GM13976 (cell line): Measurements from ENCODE around the gene PRKAG2.

Experiments used
- DNase-seq: peaks from one replicate; pipeline ENCODE4 v3.0.0; 2012; ENCODE audit warnings: low spot score
- in situ Hi-C: fragments of 300-500 bp; cut with MboI; formaldehyde crosslinking; loops from one replicate; pipeline ENCODE4 v1.12.0; 2022; ENCODE audit warnings: low sequenced_read_pairs, mixed read lengths, inconsistent platforms; ENCODE audit not compliant: unreplicated experiment
- TF ChIP-seq, protein P1 (sequence below): IDR thresholded peaks from 2 replicates; pipeline ENCODE4 v1.5.1; 2012; ENCODE audit warnings: borderline replicate concordance, mild to moderate bottlenecking; ENCODE audit not compliant: insufficient read depth; ENCODE audit errors: extremely low read depth, missing control alignments, control extremely low read depth

The PRKAG2 gene

DNA sequence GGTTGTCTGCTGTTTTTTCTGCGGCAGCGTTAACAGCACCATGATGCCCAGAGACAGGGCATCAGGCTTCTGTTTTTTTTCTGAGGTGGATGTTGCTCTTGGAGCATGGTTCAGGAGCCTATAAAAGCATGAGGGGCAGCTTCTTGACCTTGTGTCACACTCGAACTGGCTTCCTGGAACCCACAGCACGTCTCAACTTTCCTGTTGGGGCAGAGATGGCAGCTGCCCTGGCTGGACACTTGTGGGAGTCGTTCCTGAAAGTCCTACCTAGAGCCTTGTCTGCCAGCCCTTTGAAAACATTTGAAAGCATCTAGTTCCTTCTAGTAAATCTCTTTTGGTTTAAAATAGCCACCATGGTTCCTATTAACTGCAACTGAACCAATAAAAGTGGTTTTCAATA, 28.9 kb upstream of the PRKAG2 start:
- in situ Hi-C loops: no loop called here
- TF ChIP-seq, protein P1, sequence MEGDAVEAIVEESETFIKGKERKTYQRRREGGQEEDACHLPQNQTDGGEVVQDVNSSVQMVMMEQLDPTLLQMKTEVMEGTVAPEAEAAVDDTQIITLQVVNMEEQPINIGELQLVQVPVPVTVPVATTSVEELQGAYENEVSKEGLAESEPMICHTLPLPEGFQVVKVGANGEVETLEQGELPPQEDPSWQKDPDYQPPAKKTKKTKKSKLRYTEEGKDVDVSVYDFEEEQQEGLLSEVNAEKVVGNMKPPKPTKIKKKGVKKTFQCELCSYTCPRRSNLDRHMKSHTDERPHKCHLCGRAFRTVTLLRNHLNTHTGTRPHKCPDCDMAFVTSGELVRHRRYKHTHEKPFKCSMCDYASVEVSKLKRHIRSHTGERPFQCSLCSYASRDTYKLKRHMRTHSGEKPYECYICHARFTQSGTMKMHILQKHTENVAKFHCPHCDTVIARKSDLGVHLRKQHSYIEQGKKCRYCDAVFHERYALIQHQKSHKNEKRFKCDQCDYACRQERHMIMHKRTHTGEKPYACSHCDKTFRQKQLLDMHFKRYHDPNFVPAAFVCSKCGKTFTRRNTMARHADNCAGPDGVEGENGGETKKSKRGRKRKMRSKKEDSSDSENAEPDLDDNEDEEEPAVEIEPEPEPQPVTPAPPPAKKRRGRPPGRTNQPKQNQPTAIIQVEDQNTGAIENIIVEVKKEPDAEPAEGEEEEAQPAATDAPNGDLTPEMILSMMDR: no peak
- DNase-seq: no peak

DNA sequence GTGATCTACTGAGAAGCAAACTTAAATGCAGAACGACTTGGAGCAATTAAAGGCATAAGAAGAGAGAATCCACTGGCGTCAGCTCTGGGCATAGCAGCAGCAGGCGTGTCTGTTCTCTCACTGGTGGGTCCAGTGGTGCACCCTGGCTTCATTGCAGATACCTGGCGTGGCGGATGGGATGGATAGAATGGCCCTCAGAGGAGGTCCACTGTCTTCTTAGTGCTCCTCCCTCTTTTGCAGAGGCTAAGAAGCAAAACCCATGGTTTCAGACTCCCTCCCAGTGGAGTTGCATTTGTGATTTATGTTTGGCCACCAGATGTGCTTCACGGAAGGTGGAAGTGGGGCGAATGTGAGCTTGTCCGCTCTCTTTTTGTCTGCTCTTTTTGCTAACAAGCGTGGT, 28.4 kb upstream of the PRKAG2 start:
- in situ Hi-C loops: no loop called here
- DNase-seq: no peak
- TF ChIP-seq, protein P1: no peak

DNA sequence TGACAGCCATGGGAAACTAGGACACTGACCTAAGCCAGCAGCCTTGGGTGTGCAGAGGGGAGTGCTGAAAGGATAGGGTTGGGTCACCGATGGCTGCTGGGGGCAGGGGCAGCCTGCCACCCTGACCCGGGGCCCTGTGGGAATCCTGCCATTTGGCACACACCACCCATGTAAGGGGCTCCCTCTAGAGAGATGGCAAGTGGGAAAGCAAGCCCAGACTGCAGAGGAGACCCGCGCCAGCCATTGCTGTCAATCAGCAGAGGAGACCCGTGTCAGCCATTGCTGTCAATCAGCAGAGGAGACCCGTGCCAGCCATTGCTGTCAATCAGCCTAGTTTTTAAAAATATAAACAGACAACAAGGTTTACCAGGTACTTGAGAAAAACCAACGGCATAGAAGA, 27.4 kb upstream of the PRKAG2 start:
- no peak for DNase-seq
- in situ Hi-C loops: no loop called here
- TF ChIP-seq, protein P1: no peak

DNA sequence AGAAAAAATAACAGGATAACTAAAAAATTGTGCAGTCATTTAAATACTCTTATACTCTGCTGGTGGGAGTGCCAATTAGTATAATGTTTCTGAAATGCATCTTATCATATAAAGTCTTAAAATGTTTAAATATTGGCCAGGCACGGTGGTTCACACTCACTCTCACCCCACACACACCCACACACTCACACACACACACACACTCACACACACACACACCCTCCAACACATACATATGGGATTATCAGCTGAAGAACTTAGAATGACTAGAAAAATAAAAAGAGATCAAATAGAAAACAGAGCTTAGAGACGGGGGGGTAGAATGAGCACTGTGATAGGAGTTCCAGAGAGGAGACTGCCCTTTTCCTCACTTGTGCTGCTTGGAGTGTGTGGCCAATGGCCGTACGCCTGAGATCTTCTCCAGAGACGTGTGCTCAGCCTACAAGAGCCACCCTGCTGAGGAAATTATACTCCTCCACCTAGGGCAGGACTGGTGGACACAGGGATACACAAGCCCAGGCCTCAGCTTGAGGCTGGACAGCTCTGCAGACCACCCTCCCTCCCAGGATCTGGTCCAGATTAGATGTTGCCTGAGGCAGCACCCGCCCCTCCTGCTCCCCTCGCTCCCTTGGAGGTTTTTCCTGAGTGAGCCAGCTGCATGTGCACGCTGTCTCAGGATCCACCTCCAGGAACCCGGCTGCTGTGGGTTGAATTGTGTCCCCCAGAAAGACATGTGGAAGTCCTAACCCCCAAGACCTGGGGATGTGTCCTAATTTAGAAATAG, 26.5 kb upstream of the PRKAG2 start:
- DNase-seq: no peak

DNA sequence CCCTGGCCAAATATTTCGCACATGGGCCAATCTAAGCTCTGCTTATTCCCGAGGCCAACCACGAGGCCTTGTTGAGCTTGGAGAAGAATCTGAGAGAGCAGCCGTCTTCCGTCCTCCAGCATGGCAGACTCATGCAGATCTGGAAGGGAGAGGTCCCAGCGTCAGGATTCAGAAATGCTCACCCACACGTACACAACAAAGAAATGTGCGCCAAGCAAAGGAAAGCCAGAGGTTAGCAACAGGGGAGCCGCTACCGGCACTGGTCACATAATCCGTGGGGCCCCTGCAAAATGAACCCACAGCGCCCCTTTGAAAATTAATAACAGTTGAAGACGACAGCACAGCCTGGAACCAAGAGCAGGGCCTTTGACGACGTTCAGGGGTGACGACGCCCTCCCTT, 25.4 kb upstream of the PRKAG2 start:
- DNase-seq: no peak
- TF ChIP-seq, protein P1: no peak
- in situ Hi-C loops: no loop called here

More for the DNA sequence above, 26.5 kb upstream of the PRKAG2 start:
- TF ChIP-seq, protein P1: no peak
- in situ Hi-C loops: no loop called here

DNA sequence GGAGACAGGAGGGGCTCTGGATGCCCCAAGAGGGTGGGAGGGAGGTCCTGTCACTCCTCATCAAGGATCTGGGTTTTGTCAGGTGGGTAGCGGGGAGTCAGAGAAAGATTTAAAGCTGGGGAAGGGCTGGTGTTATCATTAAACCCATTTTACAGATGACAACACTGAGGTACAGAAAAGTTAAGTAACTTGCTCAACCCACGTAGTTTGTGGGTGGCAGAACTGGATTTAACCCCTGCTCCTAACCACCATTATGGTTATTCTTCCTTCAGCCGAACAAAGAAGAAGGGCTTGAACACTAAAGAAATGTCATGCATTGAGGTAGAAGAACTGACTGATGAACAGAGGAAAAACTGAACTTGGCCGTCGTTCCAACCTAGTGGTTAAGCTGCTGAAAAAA, 24.9 kb upstream of the PRKAG2 start:
- in situ Hi-C loops: no loop called here
- DNase-seq: no peak
- TF ChIP-seq, protein P1: no peak
